ENCODE results near the gene IQGAP2. TPM values are rescaled to one million over a fixed set of nuclear protein-coding genes. Genes with fewer than 3 reads are reported as not detected.
"Not testable (repeated sequence)": the region's sequence is repeated elsewhere in the genome, so short reads cannot be mapped to it uniquely, and the experiment has no call there.

The IQGAP2 gene
- polyA plus RNA-seq, 3 donors, result 55.1 to 76.6 (median 60.8) TPM

GRCh38 chr5:76406673-76407072 is 3.6 kb downstream of the IQGAP2 start:
- no peak for DNase-seq

GRCh38 chr5:76408104-76408654 is 5.1 kb downstream of the IQGAP2 start:
- DNase-seq, result no peak

GRCh38 chr5:76412511-76412910 is 9.4 kb downstream of the IQGAP2 start:
- DNase-seq, result no peak

- DNase-seq, result no peak
Observed at GRCh38 chr5:76413746-76414145, 10.7 kb downstream of the IQGAP2 start.

- no peak for DNase-seq
Observed at GRCh38 chr5:76414788-76415187, 11.7 kb downstream of the IQGAP2 start.

- DNase-seq, result no peak
Observed at GRCh38 chr5:76415855-76416254, 12.8 kb downstream of the IQGAP2 start.

GRCh38 chr5:76419597-76420298 is 16.7 kb downstream of the IQGAP2 start:
- DNase-seq, result no peak

GRCh38 chr5:76422227-76422626 is 19.1 kb downstream of the IQGAP2 start:
- no peak for DNase-seq

- DNase-seq, result no peak
Observed at GRCh38 chr5:76422742-76423141, 19.7 kb downstream of the IQGAP2 start.

- DNase-seq, result no peak
Observed at GRCh38 chr5:76425146-76425545, 22.1 kb downstream of the IQGAP2 start.

- no peak for DNase-seq
Observed at GRCh38 chr5:76425928-76426804, 23.1 kb downstream of the IQGAP2 start.

GRCh38 chr5:76427206-76428140 is 24.4 kb downstream of the IQGAP2 start:
- DNase-seq, result no peak

GRCh38 chr5:76428550-76428949 is 25.5 kb downstream of the IQGAP2 start:
- not testable (repeated sequence) for DNase-seq

- no peak for DNase-seq
Observed at GRCh38 chr5:76433261-76433660, 30.2 kb downstream of the IQGAP2 start.

- not testable (repeated sequence) for DNase-seq
Observed at GRCh38 chr5:76437507-76437906, 34.4 kb downstream of the IQGAP2 start.

GRCh38 chr5:76438025-76438424 is 34.9 kb downstream of the IQGAP2 start:
- DNase-seq, result no peak

GRCh38 chr5:76439201-76439600 is 36.1 kb downstream of the IQGAP2 start:
- DNase-seq, result no peak

- no peak for DNase-seq
Observed at GRCh38 chr5:76439929-76440328, 36.8 kb downstream of the IQGAP2 start.

GRCh38 chr5:76441101-76441500 is 38.0 kb downstream of the IQGAP2 start:
- DNase-seq, result no peak

- DNase-seq, result no peak
Observed at GRCh38 chr5:76441890-76442673, 39.0 kb downstream of the IQGAP2 start.
